Stimulated activated CD4-positive, alpha-beta T cell treated with anti-CD3 and anti-CD28 coated beads, Interleukin-1b, Interleukin-23, amount 100 ng/mL, for 1 hour (primary cell): ENCODE data around the gene ZNF618.

Experiments
- DNase-seq, 2 donors: peaks; one replicate each; pipeline ENCODE4 v3.0.0-alpha.2; 2020; ENCODE audit warnings: low read depth in 2 of 2

ZNF618 gene

DNA sequence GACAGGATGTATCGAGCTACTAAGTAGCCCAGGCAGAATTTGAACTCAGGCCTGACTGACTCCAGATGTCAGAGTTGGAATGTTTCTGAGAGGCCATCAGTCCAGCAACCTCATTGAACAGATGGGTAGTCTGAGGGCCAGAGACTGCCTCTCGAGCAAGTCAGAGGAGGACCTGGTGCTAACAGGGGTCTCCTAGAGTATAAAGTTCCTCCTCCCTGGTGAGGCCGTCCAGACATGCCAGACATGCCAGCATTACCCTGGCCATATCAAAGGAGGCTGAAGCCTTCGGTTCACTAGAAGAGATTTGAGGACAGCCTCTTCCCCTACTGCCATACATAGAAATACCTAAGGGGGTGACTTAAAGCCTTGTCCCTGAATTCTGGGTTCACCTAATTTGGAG lies 81.2 kb downstream of the ZNF618 start:
- no peak for DNase-seq

DNA sequence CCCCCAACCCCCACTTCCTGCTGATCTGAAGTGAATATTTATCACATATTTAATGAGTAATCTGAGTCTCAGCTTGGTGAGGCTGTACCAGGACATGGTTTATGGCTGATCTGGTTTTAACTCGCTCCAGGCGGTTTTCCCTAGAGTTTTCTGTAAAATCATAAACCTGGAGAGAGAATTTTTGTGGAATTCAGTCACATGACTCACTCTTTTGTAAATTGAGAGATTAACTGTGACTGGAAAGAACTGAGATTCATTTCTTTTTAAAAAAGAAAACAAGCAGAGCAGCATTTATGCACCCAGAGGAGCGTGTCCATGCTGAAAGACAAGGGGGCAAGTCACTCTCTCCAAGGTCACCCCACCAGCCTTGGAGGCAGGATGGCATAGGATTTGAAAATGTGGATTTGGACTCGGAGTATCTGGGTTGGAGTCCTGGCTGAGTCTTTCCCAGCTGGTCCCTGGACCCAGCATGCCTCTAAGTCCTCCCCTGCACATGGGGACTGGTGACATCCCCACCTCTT lies 81.8 kb downstream of the ZNF618 start:
- DNase-seq, result no peak

DNA sequence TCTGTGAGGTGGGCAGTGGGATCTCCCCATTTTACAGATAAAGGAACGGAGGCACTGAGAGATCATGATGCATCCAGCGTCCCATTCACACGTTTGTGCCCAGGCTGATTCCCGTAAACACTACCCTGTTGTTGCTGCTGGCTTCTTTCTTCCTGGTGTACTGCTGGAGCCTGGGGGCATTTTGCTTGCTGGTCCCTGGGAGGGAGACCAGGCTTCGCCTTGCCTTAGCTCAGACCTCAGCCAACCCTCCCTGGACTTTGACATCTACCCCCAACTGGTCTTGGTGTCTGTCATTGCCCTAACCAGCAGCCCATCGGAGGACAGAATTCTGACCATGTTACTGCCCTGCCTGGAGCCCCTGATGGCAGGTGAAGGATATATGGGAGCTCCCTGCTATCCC lies 82.4 kb downstream of the ZNF618 start:
- no peak for DNase-seq

DNA sequence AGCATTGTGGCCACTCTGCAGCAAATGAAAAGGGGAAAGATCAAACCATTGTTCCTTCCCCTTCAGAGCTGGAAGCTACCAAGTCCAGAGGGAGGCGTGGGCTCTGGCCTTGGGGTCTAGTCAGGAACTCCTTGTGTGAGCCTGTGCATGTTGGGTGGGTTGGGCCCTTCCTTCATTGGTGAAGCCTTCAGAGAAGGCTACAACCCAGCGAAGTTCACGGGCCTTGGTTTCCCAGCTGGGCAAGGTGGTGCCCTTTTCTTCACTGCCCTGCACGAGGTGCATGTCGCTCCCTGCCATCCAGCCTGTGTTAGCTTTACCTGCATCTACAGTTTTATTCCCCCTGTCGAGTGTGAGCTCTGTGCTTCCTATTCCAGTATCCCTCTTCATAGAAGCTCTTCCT lies 84.7 kb downstream of the ZNF618 start:
- DNase-seq, result no peak

DNA sequence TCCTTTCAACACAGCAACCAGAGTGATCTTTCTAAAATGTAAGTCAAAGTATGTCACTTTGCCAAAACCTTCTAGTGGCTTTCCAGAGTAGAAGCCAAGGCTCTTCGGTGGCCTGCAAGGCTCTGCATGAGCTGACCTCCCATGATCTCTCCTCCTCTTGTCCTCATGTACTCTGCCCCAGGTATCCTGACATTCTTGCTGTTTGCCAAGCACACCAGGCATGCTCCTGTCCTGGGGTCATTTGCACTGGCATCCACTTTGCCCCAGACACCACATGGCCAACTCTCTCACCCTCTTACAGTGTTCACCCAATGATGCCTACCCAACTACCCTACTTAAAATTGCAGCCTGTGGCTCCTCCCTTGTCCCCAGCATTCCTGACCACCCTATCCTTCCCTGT lies 86.3 kb downstream of the ZNF618 start:
- DNase-seq, result no peak

DNA sequence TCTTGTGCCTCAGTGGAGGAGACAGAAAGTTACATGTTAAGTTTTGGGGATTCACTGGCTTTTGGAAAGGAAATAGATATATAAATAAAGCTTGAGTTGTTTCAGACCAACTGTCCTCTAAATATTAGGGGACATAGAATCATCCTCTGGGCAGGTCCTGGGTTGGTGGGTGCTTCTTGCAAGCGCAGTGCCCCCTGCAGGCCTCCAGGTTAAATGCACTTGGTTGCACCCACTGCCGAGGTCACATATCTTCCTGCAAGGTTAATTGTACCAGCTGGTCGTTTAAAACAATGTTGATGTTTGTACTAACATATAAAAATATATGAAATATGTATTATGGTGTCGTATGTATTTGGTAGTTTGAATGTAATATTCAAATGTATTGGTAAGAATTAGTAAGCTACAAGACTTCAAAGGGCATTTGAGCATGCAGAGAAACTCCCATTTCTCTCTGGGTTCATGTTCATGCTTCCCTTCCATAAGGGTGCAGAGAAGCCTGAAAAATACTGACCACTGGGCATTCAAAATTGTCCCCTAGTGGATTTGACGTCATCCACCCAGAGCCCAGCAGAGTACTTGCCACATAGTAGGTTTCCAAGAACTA lies 87.0 kb downstream of the ZNF618 start:
- DNase-seq, result no peak

DNA sequence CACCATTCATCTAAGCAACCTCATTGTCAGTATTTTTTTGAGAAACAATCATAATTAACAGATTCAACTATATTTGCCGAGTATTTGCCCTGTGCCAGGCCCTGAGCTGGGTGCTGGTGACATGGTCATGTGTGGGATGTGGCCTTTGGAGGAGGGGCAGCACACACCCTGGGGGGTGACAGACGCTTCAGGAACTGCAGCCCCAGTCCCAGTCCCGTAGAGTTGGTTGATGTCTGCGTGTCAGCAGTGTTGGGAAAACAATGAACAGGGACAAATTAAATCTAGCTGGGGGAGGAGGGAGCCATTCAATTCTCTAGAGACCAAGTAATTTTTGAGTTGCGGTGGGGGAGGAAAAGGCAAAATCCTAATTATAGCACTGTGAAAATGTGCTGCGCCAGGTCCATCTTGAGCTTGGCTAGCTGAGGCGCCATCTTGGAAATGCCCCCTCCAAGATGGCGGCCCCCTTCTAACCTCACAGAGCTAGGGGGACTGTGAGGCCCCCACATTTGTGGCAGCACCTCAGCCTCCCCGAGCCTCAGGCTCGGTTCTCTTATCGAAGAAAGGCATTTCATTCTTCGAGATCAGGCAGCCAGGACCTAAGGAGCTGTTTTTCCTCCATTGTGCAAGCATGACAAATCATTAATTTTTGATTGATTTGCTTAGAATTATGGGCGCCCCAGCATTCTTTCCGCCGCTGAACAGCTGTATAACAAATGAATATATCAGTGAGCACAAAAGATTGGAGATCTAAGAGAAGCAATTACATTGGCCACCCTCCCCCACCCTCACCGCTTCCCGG lies 87.8 kb downstream of the ZNF618 start:
- DNase-seq, result no peak

DNA sequence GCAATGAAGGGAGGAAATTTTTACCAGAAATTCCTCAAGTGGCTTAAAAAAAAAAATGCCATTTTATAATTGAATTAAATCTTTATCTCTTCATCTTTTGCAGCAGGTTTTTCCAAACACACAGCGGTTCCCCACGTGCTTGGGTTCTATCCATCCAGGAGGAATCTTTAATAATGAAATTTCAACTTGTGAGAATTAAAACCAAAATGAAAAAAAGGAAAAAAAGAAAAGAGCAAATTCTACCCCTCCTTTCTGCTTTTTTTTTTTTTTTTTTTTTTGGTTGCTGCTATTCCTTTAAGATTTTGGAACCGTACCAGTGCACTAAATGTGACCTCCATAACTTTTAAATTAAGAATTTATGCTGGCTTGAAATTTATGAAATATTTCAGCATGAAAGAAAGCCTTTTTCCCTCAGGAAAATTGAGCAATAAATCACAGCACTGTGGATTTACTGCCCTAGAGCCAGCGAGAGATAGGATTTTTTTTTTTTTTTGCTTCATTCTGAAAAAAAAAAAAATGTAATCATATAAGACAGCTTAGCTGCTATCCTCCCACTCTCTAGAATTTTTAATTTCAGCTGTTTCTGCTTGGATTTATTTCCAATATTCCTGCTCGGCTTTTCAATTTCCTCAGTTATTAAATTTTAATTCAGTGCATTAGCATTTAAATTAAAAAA lies 88.5 kb downstream of the ZNF618 start:
- DNase-seq, result no peak

DNA sequence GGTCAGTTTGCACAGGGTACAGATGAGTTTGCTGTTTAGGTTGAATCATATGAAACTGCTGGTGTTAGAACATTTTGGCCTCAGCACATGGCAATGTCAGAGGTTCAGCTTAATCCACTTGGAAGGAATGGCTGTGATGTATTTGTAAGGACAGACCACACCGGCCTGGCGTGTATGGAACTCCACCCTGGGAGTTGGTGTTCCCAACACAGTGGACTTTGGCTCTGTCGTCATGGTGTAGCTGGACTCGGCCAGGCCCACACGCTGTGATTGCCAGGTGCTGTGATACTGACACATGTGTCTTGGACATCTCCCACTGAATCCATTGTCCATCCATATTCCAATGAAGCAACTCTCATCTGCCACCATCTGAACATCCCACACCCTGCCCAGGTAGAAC lies 90.3 kb downstream of the ZNF618 start:
- no peak for DNase-seq

DNA sequence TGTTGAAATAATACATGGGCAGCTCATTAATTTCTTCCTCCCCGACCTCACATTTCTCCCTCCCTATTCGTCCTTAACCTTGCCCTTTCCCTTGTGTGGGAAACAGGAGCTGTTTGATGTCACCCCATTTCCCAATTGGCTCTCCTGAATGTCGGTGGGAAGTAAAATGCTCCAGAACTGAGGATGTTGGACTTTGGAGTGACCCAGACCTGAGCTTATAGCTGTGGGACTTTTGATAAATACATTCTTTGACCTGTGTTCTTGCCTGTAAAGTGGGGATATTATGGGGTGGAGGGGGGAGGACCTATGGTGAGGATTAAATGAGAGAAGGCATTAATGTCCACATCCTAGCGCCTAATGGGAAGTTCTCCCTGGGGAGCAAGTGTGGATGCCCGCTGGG lies 91.3 kb downstream of the ZNF618 start:
- no peak for DNase-seq

DNA sequence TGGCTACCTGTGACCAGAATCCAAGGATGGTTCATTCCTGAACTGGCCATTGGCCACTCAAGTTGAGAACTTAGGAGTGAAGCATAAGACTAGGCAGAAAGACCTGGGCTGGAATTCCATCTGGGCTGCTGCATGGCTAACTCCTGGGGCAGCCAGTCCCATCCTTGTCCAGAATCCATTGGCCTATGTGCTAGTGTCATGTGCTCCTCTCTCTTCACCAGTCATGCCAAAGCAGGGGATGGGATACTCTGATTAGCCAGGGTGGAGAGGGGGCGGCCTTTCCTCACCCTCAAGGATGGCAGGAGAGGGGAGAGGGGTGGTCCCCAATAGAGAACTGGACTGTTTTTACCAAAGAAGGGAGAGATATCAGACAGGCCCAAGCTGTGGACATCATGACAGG lies 93.2 kb downstream of the ZNF618 start:
- DNase-seq, result no peak

DNA sequence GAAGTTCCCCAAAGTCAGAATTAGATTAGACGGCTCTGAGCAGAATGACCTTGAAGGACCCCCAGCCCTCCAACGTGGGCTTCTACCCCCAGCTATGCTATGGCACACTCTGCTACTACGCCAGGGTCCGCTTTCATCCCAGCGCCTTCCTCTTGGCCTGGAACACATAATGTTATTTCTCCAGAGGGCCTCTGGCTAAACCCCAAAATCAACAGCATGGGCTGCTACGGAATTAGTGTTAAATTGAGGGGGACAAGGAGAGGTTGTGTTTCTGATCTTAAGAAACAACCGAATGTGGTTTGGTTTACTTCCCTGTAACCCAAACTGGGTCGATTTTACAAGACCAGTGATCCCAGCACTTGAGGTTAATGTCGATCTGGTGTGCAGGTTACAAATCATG lies 97.1 kb downstream of the ZNF618 start:
- no peak for DNase-seq

DNA sequence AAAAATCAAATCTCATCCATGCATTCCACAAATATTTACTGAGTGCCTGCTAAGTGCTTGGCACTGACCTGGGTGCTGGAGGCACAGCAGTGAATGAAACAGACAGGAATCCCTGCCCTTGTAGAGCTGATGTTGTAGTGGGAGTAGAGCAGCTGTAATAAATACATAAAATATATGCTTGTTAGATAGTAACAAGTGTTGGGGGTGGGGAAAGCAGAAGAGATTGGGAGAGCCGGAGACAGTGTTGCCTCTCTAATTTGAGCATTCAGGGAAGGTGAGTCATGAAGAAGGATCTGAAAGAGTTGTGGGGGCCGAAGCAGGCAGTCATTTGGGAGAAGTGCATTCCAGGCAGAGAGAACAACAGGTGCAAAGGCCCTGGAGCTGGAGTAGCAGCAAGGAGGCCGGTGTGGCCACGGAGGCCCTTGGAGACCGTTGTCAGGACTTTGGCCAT lies 97.9 kb downstream of the ZNF618 start:
- no peak for DNase-seq

DNA sequence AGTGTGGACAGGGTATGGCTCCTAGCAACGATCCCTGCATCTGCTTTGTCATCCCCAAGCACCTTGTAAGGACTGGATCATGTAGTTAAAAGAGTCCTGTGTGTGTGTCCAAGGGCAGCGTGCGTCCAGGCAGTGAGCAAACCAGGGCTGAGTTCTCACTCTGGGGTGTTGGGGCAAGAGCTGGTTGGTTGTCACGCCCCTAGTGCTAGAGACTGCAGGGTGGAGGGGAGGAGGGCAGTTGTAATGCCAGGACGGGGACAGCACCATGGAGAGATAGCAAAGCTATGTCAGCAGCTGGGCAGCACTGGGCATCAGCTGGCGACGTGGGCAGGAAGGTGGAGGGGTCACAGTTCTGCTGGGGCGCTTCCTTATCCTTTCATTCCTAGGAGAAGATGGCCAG lies 100.8 kb downstream of the ZNF618 start:
- no peak for DNase-seq

DNA sequence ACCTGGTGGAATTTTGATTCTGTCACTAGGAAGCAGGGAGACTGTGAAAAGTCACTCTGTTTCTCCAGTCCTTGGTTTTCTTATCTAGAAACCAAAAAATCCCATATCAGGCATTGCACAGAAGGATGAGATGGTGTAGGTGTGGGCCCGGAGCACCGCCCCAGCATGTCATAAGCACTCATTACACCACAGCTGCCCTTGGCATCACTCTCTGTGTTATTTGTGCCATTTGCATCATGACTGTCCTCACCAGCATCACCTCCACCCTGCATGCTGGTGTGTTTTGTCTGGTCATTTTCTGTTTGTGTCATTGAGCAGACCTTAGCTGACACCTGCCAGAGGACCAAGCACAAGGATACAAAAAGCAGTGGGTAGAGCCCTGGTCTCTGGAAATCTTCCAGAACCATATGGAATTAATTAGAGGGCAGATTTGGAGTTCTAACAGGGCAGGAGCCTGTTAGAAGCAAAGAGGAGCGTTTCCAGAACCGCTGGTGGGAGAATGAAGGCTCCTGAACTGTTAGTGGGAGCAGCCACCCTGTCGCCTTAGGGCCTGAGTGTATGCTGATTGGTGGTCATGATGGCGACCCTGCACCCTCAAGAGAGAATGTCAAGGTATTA lies 102.7 kb downstream of the ZNF618 start:
- no peak for DNase-seq

DNA sequence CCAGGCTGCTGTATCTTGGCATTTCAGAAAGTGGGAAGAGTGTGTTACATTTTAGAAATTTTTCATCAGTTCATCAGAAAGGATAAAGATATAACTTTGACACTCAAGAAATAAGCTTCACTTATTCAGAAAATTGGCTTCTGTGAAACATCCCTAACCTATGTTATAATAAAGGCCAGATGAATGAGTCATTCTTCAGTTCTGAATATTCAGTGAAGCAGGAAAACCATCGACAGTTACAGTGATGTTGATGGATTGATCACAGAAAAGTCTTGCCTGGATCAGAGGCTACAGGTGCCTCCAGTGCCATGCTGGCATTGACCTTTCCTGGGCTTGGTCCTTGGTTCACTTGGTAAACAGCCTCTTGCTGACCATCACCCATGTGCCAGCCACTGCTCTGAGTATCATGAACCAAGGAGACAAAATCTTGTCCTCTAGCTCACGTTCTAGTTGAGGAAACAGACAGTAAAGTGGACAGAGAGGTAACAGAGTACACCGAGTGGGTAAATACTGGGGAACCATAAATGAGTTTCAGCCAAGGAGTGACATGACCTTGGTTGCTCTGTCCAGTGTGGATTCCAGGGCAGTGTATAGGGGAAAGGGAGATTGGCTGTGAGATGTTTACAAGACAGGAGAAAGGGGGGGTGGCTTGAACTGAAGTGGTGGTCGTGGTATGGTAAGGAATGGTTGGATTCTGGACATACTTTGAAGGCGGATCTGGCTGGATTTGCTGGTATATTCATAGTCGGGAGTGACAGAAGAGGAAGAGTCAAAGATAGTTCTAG lies 103.4 kb downstream of the ZNF618 start:
- no peak for DNase-seq

DNA sequence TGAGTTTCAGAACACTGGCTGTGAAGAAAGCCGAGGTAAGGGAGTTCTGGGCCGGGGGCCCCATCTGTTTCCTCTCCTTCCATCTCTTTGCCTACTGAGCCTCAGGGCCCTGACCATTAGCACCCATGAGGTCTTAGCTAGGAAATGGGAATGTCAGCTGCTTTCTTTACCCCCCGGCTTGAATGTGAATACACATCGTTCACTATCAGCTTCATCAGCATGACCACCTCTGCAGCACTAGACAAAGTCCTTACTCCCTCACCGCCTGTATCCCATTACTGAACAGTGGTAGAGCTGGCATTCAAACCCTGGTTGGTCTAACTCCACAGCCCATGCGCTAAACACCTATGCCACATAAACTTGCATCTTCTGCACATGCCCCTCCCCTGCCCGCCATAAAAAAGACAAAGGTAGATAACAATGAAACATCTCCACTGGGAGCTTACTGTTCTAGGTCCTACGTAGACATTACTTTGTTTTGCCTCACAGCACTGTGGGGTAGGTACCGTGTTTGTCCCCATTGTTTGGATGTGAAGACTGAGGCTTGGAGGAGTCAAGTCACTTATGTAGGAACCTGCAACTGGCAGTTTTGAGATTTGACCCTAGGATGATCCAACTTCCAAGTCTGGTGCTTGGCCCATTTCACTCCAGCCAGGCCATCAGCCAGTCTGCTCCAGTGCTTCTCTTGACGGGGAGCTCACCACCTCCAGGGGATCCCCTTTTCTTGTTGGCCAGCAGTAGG lies 108.7 kb downstream of the ZNF618 start:
- no peak for DNase-seq

DNA sequence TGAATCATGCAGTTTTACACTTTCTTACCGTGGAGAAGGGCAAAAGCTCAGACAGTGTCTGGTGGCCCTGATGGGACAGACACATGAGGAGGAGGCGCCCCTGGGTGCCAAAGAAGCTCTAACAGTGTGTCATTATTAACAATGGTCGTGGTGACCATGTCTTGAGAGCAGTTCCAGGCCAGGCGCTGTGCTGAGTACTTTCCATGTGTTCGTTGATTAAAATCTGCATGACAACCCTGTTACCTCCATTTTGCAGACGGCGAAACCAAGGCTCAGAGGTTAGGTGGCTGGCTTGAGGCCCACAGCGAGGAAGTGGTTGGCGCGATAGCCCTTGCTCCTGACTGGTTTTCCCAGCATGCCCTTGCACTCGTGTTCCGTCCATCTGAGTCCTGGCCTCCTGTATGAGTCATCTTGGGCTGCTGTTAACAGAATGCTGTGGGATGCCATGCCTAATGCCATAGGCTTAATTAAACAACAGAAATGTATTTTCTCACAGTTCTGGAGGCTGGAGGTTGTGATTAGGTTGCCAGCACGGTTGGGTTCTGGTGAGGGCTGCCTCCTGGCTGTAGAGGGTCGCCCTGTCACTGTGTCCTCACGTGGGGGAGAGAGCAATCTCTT lies 110.0 kb downstream of the ZNF618 start:
- no peak for DNase-seq

DNA sequence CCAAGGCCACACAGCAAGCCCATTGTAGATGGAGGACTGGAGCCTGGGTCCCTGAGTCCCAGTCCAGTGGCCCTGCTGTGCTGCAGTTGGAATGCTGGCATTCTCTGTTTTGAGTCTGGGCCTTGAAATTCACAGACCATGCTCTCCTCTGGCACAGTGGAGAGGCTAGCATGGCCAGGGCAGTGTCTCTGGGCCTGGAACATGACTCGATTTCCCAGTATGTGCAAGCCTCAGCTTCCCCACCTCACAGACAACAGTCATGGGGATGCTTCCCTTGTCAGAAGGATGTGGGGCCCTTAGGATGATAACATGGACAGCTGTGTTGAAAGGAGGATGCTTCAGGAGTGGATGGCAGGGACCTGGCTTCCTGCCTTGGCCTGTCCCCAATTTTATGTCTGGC lies 110.8 kb downstream of the ZNF618 start:
- no peak for DNase-seq

DNA sequence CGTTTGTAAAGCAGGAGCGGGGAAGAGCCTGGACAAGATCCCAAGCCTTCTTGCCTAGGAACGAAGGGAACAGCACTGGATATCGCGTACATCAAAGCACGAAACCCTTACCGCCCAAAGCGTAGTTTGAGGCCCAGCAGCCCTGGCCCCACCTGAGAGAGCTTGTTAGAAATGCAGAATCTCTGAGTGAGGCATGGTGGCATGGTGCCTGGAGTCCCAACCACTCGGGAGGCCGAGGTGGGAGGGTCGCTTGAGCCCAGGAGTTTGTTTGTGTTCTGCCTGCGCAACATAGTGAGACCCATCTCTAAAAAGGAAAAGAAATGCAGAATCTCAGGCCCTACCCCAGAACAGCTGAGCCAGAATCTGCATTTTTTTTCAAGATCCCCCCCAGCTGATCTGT lies 111.4 kb downstream of the ZNF618 start:
- no peak for DNase-seq
